Cardiac fibroblast (primary cell): ENCODE measurements around the gene PLXNA1.

Experiments
- DNase-seq, 2 donors: peaks; one replicate each; pipeline versions ENCODE4 v3.0.0 to v3.0.0-alpha.2; 2010; ENCODE audit warnings: low read depth in 2 of 2
- H3K4me3 ChIP-seq, 2 donors: replicated peaks in 1 of 2; 1 replicate in 1 of 2; 2 replicates in 1 of 2; pipeline ENCODE4 v1.5.1; 2011; ENCODE audit warnings: low read depth in 2 of 2, low read length in 2 of 2, mild to moderate bottlenecking in 2 of 2, moderate library complexity in 1 of 2
- TF ChIP-seq, protein P1 (sequence below): IDR thresholded peaks from one replicate; pipeline ENCODE4 v1.5.1; 2011; ENCODE audit warnings: low read depth, mild to moderate bottlenecking, low read length, inconsistent platforms

The PLXNA1 gene

GRCh38 chr3:126945171-126945721, 37.7 kb upstream of the PLXNA1 start:
- no peak for DNase-seq
- H3K4me3 ChIP-seq: no peak overlapping the region
- TF ChIP-seq, protein P1, sequence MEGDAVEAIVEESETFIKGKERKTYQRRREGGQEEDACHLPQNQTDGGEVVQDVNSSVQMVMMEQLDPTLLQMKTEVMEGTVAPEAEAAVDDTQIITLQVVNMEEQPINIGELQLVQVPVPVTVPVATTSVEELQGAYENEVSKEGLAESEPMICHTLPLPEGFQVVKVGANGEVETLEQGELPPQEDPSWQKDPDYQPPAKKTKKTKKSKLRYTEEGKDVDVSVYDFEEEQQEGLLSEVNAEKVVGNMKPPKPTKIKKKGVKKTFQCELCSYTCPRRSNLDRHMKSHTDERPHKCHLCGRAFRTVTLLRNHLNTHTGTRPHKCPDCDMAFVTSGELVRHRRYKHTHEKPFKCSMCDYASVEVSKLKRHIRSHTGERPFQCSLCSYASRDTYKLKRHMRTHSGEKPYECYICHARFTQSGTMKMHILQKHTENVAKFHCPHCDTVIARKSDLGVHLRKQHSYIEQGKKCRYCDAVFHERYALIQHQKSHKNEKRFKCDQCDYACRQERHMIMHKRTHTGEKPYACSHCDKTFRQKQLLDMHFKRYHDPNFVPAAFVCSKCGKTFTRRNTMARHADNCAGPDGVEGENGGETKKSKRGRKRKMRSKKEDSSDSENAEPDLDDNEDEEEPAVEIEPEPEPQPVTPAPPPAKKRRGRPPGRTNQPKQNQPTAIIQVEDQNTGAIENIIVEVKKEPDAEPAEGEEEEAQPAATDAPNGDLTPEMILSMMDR: no peak

DNA sequence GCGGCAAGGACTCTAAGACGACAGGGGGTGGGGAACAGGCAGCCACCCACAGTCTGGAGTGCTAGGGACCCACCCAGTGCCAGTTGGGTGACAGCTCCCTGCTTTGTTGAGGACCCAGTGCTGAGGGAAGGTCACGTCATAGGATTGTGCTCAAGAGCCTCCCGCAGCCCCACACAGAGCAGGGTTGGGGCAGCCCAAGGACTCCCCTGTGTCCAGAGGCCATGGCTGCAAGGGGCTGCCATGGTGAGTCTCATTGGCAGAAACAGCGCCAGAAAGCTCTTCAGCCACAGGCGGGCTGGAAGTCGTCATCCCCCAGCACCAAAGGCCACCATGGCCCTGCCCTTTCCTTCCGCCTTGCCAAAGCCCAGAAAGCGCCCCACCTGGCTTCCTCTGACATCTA, 37.0 kb upstream of the PLXNA1 start:
- TF ChIP-seq, protein P1: no peak
- DNase-seq: no peak
- H3K4me3 ChIP-seq: no peak overlapping the region

- TF ChIP-seq, protein P1: no peak
Measured at GRCh38 chr3:126946405-126946804, 36.5 kb upstream of the PLXNA1 start.

GRCh38 chr3:126947429-126947828, 35.5 kb upstream of the PLXNA1 start:
- no peak overlapping the region for H3K4me3 ChIP-seq
- no peak for DNase-seq
- TF ChIP-seq, protein P1: no peak

More at GRCh38 chr3:126946405-126946804, 36.5 kb upstream of the PLXNA1 start:
- no peak for DNase-seq
- no peak overlapping the region for H3K4me3 ChIP-seq

- DNase-seq: no peak
- TF ChIP-seq, protein P1: no peak
- no peak overlapping the region for H3K4me3 ChIP-seq
Measured at GRCh38 chr3:126948980-126949535, 33.9 kb upstream of the PLXNA1 start.

- TF ChIP-seq, protein P1: no peak
- H3K4me3 ChIP-seq: no peak overlapping the region
- DNase-seq: no peak
Measured at GRCh38 chr3:126951561-126951960, 31.4 kb upstream of the PLXNA1 start.
